K562 (cell line): ENCODE data around the gene CNR2. TPM values are rescaled to one million over a fixed set of nuclear protein-coding genes. Genes with fewer than 3 reads are reported as not detected.

ENCODE experiments used
- ATF3 ChIP-seq, 2 experiments: fragments of 450-650 bp in 1 of 2; sonication (generic) in 1 of 2; formaldehyde crosslinking in 1 of 2; IDR thresholded peaks in 1 of 2; conservative IDR thresholded peaks in 1 of 2; 2 replicates each; pipeline versions ENCODE4 v1.6.1 to v1.8.1; 2016 to 2023; ENCODE audit warnings: mild to moderate bottlenecking in 2 of 2, moderate library complexity in 2 of 2, inconsistent platforms in 1 of 2, missing genetic modification reagents in 1 of 2
- CBX3 ChIP-seq, 2 experiments: IDR thresholded peaks; 1 replicate in 1 of 2; 2 replicates in 1 of 2; pipeline ENCODE4 v1.6.1; 2012; ENCODE audit warnings: inconsistent platforms in 2 of 2, low read length in 2 of 2, borderline replicate concordance in 1 of 2, control low read depth in 1 of 2
- ETV1 ChIP-seq: fragments of 450-650 bp; conservative IDR thresholded peaks from 2 replicates; pipeline ENCODE4 v1.6.1; 2016; ENCODE audit warnings: missing genetic modification characterization, control low read depth, low read depth, missing compliant biosample characterization
- MNT ChIP-seq, 2 experiments: fragments of 450-650 bp; conservative IDR thresholded peaks; 2 replicates each; pipeline ENCODE4 v1.6.1; 2017; ENCODE audit warnings: mild to moderate bottlenecking in 2 of 2, moderate library complexity in 2 of 2
- NR2F6 ChIP-seq: fragments of 450-650 bp; formaldehyde crosslinking; IDR thresholded peaks from 2 replicates; pipeline ENCODE4 v1.4.0; 2020; ENCODE audit warnings: mild to moderate bottlenecking
- OTX1 ChIP-seq: fragments of 450-650 bp; formaldehyde crosslinking; IDR thresholded peaks from 2 replicates; pipeline ENCODE4 v1.4.0; 2022; ENCODE audit warnings: mild to moderate bottlenecking
- PBX2 ChIP-seq, 2 experiments: IDR thresholded peaks in 1 of 2; conservative IDR thresholded peaks in 1 of 2; 2 replicates each; pipeline ENCODE4 v1.6.1; 2016; ENCODE audit warnings: low read depth in 2 of 2, mild to moderate bottlenecking in 1 of 2, missing compliant biosample characterization in 1 of 2, missing genetic modification characterization in 1 of 2, moderate library complexity in 1 of 2
- PHF21A ChIP-seq: fragments of 450-650 bp; IDR thresholded peaks from 2 replicates; pipeline ENCODE4 v1.6.1; 2017; ENCODE audit warnings: low read depth, borderline replicate concordance
- PKNOX1 ChIP-seq: fragments of 450-650 bp; IDR thresholded peaks from 2 replicates; pipeline ENCODE4 v1.6.1; 2016
- RBM39 ChIP-seq: fragments of 200-400 bp; formaldehyde crosslinking; optimal IDR thresholded peaks from 2 replicates; pipeline ENCODE3; 2018; ENCODE audit warnings: low read depth, low read length
- RFX5 ChIP-seq: IDR thresholded peaks from 2 replicates; pipeline ENCODE4 v1.6.1; 2011; ENCODE audit warnings: low read depth, mild to moderate bottlenecking, improper control_type of control experiment, low read length
- SMC3 ChIP-seq: conservative IDR thresholded peaks from 2 replicates; pipeline ENCODE4 v1.6.1; 2011; ENCODE audit warnings: low read depth, low read length, improper control_type of control experiment; ENCODE audit not compliant: insufficient read depth
- SREBF2 ChIP-seq: sonication (generic); formaldehyde crosslinking; IDR thresholded peaks from 2 replicates; pipeline ENCODE4 v1.4.0; 2020; ENCODE audit warnings: mild to moderate bottlenecking, missing genetic modification reagents
- THRAP3 ChIP-seq: fragments of 450-650 bp; IDR thresholded peaks from 2 replicates; pipeline ENCODE4 v1.6.1; 2016; ENCODE audit warnings: mild to moderate bottlenecking, inconsistent platforms, borderline replicate concordance
- ZFP91 ChIP-seq: sonication (generic); formaldehyde crosslinking; IDR thresholded peaks from 2 replicates; pipeline ENCODE4 v1.8.0; 2022; ENCODE audit warnings: mild to moderate bottlenecking, missing genetic modification reagents
- ZFX ChIP-seq: sonication (generic); formaldehyde crosslinking; IDR thresholded peaks from 2 replicates; pipeline ENCODE4 v1.8.0; 2022; ENCODE audit warnings: mild to moderate bottlenecking, missing genetic modification reagents, moderate library complexity
- ZNF133 ChIP-seq: fragments of 250-450 bp; sonication (Bioruptor Pico); IDR thresholded peaks from 2 replicates; pipeline ENCODE4 v1.4.0; 2020; ENCODE audit warnings: mild to moderate bottlenecking
- ZNF324 ChIP-seq: fragments of 250-450 bp; sonication (Bioruptor Pico); IDR thresholded peaks from 2 replicates; pipeline ENCODE4 v1.4.0; 2020; ENCODE audit warnings: mild to moderate bottlenecking
- polyA plus RNA-seq, 8 experiments: library from polyadenylated mRNA; depleted of rRNA in 4 of 8; stranded (reverse) in 5 of 8; unstranded in 3 of 8; fragments of >200 nt; fragmentation: Nextera tagmentation in 2 of 8; fragmentation: Illumina TruSeq in 1 of 8; extraction: Ambion mirVana in 2 of 8; extraction: Trizol in 1 of 8; gene quantifications; 2 replicates each; pipeline versions ENCODE4 v1.2.1 to v1.2.3, GENCODE V29; 2011 to 2014; ENCODE audit warnings: inconsistent platforms in 1 of 8, missing spikeins in 1 of 8
- total RNA-seq, 7 experiments: library from RNA; depleted of rRNA in 6 of 7; stranded (reverse); fragments of >200 nt in 6 of 7; fragmentation: Illumina TruSeq in 2 of 7; extraction: Trizol in 2 of 7; gene quantifications; 2 replicates each; pipeline versions ENCODE4 v1.2.1 to v1.2.3, GENCODE V29; 2011 to 2021; ENCODE audit warnings: low replicate concordance in 1 of 7

The CNR2 gene
- total and polyA plus RNA-seq, 9 of the 15 experiments (the other 6 are each of a cell fraction or from before 2014, with no cell fraction given): not detected

- TF ChIP-seq ZNF133 (CRISPR knock-in tag) (no peak), SMC3 (no peak), PBX2 (CRISPR knock-in tag; IDR thresholded peaks at IDR 0.05; ENCODE audit: low read depth) (no peak), PBX2 (tag; conservative IDR thresholded peaks at IDR 0.05; ENCODE audit: low read depth) (no peak), RFX5 (peak; percentile 97), RBM39 (no peak), ZNF324 (CRISPR knock-in tag) (peak; percentile 15; the same call in 1 of the 2 replicates), NR2F6 (CRISPR knock-in tag) (peak; percentile 73; the same call in 1 of the 2 replicates), ETV1 (tag) (peak; percentile 51; the same call in 1 of the 2 replicates), MNT (conservative IDR thresholded peaks at IDR 0.05) (peak in 1 of 2 experiments; percentile 75), ZFX (CRISPR knock-in tag) (peak; percentile 98), PHF21A (no peak), PKNOX1 (peak; percentile 28; the same call in 1 of the 2 replicates), SREBF2 (CRISPR knock-in tag) (no peak), OTX1 (CRISPR knock-in tag) (peak; percentile 26), ATF3 (IDR thresholded peaks at IDR 0.05) (no peak), ATF3 (CRISPR knock-in tag; conservative IDR thresholded peaks at IDR 0.05) (peak; percentile 60; the same call in 1 of the 2 replicates), THRAP3 (no peak; the same call in 1 of the 2 replicates), CBX3 (IDR thresholded peaks at IDR 0.05; ENCODE audit: borderline replicate concordance in 1 of 2, low read length in 2 of 2) (no peak), ZFP91 (CRISPR knock-in tag) (no peak; the same call in 1 of the 2 replicates)
Measured at GRCh38 chr1:23959461-23960290, 46.5 kb upstream of the CNR2 start, which contains the start of gene PNRC2 (continued).
